MCF 10A (cell line): ENCODE data around the gene ZNF70. TPM values are rescaled to one million over a fixed set of nuclear protein-coding genes. Genes with fewer than 3 reads are reported as not detected.
A peak's percentile ranks its signal among the peaks of the same experiment; 100 is the strongest.

Experiments used
- BruUV-seq: library from RNA; stranded (reverse); fragments of 400-500 nt; replicated peaks from 2 replicates; lab custom pipeline; 2021; lab: Mats Ljungman, UMichigan
- CTCF ChIA-PET: fragments of 300-600 bp; sonication (Branson Sonifier 250); formaldehyde crosslinking; extraction: SDS; loops from one replicate; lab custom pipeline; 2021; ENCODE audit warnings: antibody characterized with exemption, inconsistent platforms; lab: Yijun Ruan, JAX
- POLR2A ChIA-PET: fragments of 300-600, 350-650 bp; sonication (Branson Sonifier 250); formaldehyde crosslinking; extraction: SDS; loops from one replicate; lab custom pipeline; 2020; ENCODE audit warnings: antibody characterized with exemption, inconsistent platforms; lab: Yijun Ruan, JAX
- DNase-seq: peaks from one replicate; pipeline ENCODE4 v3.0.0-alpha.2; 2018; ENCODE audit not compliant: unreplicated experiment
- H3K27ac Mint-ChIP-seq: one replicate; pipeline ENCODE4 v1.8.0; 2022; ENCODE audit warnings: mild to moderate bottlenecking, low read depth, mixed read lengths; ENCODE audit not compliant: unreplicated experiment
- H3K27me3 Mint-ChIP-seq: one replicate; pipeline ENCODE4 v1.8.0; 2022; ENCODE audit warnings: mixed read lengths; ENCODE audit not compliant: insufficient read depth, unreplicated experiment
- H3K36me3 Mint-ChIP-seq: one replicate; pipeline ENCODE4 v1.8.0; 2022; ENCODE audit warnings: mild to moderate bottlenecking, moderate library complexity, mixed read lengths; ENCODE audit not compliant: insufficient read depth, unreplicated experiment
- H3K4me1 Mint-ChIP-seq: one replicate; pipeline ENCODE4 v1.8.0; 2022; ENCODE audit warnings: mixed read lengths; ENCODE audit not compliant: insufficient read depth, unreplicated experiment
- H3K4me3 Mint-ChIP-seq: one replicate; pipeline ENCODE4 v1.8.0; 2022; ENCODE audit warnings: mild to moderate bottlenecking, moderate library complexity, mixed read lengths; ENCODE audit not compliant: unreplicated experiment
- H3K9me3 Mint-ChIP-seq: one replicate; pipeline ENCODE4 v1.8.0; 2022; ENCODE audit warnings: mixed read lengths; ENCODE audit not compliant: unreplicated experiment
- intact Hi-C: fragments of 100-400 bp; cut with micrococcal nuclease; formaldehyde crosslinking; loops from 2 replicates; pipeline ENCODE4 v1.14.1; 2022
- total RNA-seq: library from RNA; stranded (reverse); gene quantifications from 2 replicates; pipeline ENCODE4 v1.2.3, GENCODE V29; 2022
- TF ChIP-seq, protein P1 (sequence below): fragments of 200-600 bp; IDR thresholded peaks from one replicate; pipeline ENCODE4 v1.8.0; 2022; ENCODE audit warnings: antibody characterized with exemption, mild to moderate bottlenecking; ENCODE audit not compliant: unreplicated experiment

ZNF70 gene
- total RNA-seq, 1 experiment from 2014 or later: 3.3 TPM

GRCh38 chr22:23752090-23752691 is 1.3 kb upstream of the ZNF70 start:
- no TSS peak for BruUV-seq
- TF ChIP-seq, protein P1, sequence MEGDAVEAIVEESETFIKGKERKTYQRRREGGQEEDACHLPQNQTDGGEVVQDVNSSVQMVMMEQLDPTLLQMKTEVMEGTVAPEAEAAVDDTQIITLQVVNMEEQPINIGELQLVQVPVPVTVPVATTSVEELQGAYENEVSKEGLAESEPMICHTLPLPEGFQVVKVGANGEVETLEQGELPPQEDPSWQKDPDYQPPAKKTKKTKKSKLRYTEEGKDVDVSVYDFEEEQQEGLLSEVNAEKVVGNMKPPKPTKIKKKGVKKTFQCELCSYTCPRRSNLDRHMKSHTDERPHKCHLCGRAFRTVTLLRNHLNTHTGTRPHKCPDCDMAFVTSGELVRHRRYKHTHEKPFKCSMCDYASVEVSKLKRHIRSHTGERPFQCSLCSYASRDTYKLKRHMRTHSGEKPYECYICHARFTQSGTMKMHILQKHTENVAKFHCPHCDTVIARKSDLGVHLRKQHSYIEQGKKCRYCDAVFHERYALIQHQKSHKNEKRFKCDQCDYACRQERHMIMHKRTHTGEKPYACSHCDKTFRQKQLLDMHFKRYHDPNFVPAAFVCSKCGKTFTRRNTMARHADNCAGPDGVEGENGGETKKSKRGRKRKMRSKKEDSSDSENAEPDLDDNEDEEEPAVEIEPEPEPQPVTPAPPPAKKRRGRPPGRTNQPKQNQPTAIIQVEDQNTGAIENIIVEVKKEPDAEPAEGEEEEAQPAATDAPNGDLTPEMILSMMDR: no peak
- no peaks in the 10 kb centered on the region for H3K27me3 Mint-ChIP-seq
- DNase-seq: no peak
- intact Hi-C loops: no loop called here
- peaks cover 13% of the 10 kb centered on the region for H3K4me1 Mint-ChIP-seq
- ChIA-PET POLR2A (interaction anchor here (0.7 to 2.6 kb wide), 3 partner anchors 15 to 142 kb away, joined by 3 to 12 read pairs (median 7); partner anchors contain the start of genes CHCHD10 and SLC2A11), CTCF (interaction anchor here (0.6 to 1.0 kb wide), 2 partner anchors 17 to 129 kb away, joined by 3 to 5 read pairs; no protein-coding TSS in a partner anchor)
- H3K27ac Mint-ChIP-seq: peak overlapping the region; percentile 73
- H3K36me3 Mint-ChIP-seq: no peaks in the 10 kb centered on the region
- peaks cover 7% of the 10 kb centered on the region for H3K9me3 Mint-ChIP-seq
- H3K4me3 Mint-ChIP-seq: peak overlapping the region; percentile 83

- H3K27ac Mint-ChIP-seq: peak overlapping the region; percentile 73
- ChIA-PET CTCF (interaction anchor here (0.6 to 1.0 kb wide), 2 partner anchors 17 to 129 kb away, joined by 3 to 5 read pairs; no protein-coding TSS in a partner anchor), POLR2A (interaction anchor here (0.6 to 2.6 kb wide), 6 partner anchors 14 to 143 kb away, joined by 3 to 12 read pairs (median 3); partner anchors contain the start of genes CHCHD10 and SLC2A11)
- BruUV-seq: no TSS peak
- TF ChIP-seq, protein P1: no peak
- H3K36me3 Mint-ChIP-seq: no peaks in the 10 kb centered on the region
- intact Hi-C loops: no loop called here
- peak overlapping the region; percentile 83 for H3K4me3 Mint-ChIP-seq
- peaks cover 13% of the 10 kb centered on the region for H3K4me1 Mint-ChIP-seq
- H3K9me3 Mint-ChIP-seq: peaks cover 7% of the 10 kb centered on the region
- no peaks in the 10 kb centered on the region for H3K27me3 Mint-ChIP-seq
- DNase-seq: no peak
Measured at GRCh38 chr22:23751441-23751996, 607 bp upstream of the ZNF70 start.

DNA sequence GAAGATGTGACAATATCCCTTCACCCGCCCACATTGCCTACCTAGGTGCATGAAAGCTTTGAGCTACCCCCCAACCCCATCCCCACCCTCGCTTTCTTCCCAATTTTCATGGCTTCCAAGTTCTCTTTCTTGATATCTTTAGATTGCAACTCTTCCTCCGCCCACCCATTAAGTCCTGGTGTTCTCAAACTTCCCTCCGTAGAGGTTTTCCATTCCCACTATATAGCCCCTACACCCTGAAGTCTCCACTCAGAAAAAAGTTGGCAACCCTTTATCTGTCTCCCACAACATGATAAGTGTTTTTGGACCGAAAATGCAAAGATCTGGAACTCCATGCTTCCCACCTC is 572 bp downstream of the ZNF70 start:
- Mint-ChIP-seq H3K27ac (peak overlapping the region; percentile 73), H3K9me3 (peaks cover 7% of the 10 kb centered on the region), H3K36me3 (no peaks in the 10 kb centered on the region), H3K27me3 (no peaks in the 10 kb centered on the region), H3K4me3 (peak overlapping the region; percentile 83), H3K4me1 (peaks cover 13% of the 10 kb centered on the region)
- ChIA-PET POLR2A (interaction anchor here (0.6 to 2.6 kb wide), 8 partner anchors 11 to 172 kb away, joined by 3 to 12 read pairs (median 4); partner anchors contain the start of genes CHCHD10 and SLC2A11), CTCF (interaction anchor here (0.6 to 1.2 kb wide), 3 partner anchors 14 to 636 kb away, joined by 3 to 5 read pairs (median 4); no protein-coding TSS in a partner anchor)
- DNase-seq: no peak
- BruUV-seq: TSS peak; percentile 61
- intact Hi-C loops: no loop called here
- TF ChIP-seq, protein P1: no peak

GRCh38 chr22:23749841-23750301 is 1.0 kb downstream of the ZNF70 start:
- CTCF ChIA-PET: interaction anchor here (0.6 to 1.2 kb wide), 3 partner anchors 14 to 636 kb away, joined by 3 to 5 read pairs (median 4); no protein-coding TSS in a partner anchor

More at GRCh38 chr22:23749841-23750301, 1.0 kb downstream of the ZNF70 start:
- no peaks in the 10 kb centered on the region for H3K27me3 Mint-ChIP-seq
- no peaks in the 10 kb centered on the region for H3K36me3 Mint-ChIP-seq
- TF ChIP-seq, protein P1: no peak
- H3K9me3 Mint-ChIP-seq: peaks cover 7% of the 10 kb centered on the region
- no TSS peak for BruUV-seq
- POLR2A ChIA-PET: interaction anchor here (0.9 to 2.6 kb wide), 5 partner anchors 11 to 107 kb away, joined by 3 to 12 read pairs (median 6); partner anchors contain the start of genes CHCHD10 and SLC2A11
- H3K4me1 Mint-ChIP-seq: peaks cover 13% of the 10 kb centered on the region
- H3K4me3 Mint-ChIP-seq: peak overlapping the region; percentile 83
- intact Hi-C loops: no loop called here
- H3K27ac Mint-ChIP-seq: no peak overlapping the region
- no peak for DNase-seq
